Right kidney (tissue), 1 donor: Measurements from ENCODE around the gene MT1G.

Experiments
- DNase-seq: peaks from one replicate; pipeline ENCODE4 v3.0.0-alpha.2; 2016

Gene MT1G

DNA sequence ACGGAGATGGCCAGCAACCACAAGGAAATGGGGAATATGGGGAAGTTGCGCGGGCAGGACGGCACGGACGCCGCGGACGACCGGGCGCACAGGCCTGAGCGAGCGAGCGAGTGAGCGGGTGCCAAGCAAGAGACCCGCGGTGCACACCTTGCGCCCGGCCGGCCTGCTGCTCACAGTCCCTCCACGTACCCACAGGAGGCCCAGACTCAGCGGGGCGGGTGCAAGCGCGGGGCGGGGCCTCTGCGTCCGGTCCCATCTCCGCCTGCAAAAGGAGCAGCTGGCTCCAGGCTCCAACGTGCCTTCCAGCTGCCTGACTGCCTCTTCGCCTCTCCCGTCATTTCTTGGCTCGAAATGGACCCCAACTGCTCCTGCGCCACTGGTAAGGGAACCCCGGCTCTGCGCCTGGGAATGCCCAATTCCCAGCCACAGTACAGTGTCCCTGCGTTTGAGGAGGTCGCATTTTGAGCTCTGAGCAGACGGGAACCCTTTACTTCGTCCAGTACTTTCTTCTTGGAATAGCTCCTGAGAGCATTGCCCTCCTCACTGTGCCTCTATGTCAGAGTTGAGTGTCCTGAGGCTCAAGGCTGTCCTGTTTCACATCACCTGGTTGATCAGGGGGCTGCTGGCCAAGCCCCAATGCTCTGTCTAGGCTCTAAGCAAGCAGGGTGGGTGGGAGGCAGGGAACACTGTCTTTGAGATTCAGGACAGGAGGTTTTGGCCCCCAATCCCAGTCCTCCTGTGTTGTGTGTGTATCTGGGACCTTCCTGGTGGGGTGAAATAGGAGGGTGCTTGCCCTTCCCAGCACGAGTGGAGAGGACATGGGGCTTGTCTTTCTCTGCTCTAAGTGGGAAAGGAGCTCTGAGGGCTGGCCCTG, 50.4 kb downstream of the MT1G start:
- peak; percentile 61 for DNase-seq
